ENCODE results near the gene MCL1.
"Not testable (repeated sequence)": the region's sequence is repeated elsewhere in the genome, so short reads cannot be mapped to it uniquely, and the experiment has no call there.

Gene MCL1

GRCh38 chr1:150579110-150579944 is at the start of gene MCL1:
TSS of gene MCL1 (minus strand) at chr1:150579610. CDS start at chr1:150579530, 80 bp downstream.
- peak; percentile 32; the same call in 1 of the 2 replicates for TF ChIP-seq JUND (IDR thresholded peaks at IDR 0.05; ENCODE audit: low read depth)
- peak; percentile 91 to 97 for DNase-seq (ENCODE audit: low read depth in 1 of 2, low spot score in 1 of 2)
- in situ Hi-C loops (cut with HindIII; ENCODE audit: low pct_unique_long_range_greater_than_20kb, low sequenced_read_pairs), result no loop called here

- DNase-seq (ENCODE audit: low read depth in 1 of 2, low spot score in 1 of 2), result no peak
- no peak for TF ChIP-seq JUND (IDR thresholded peaks at IDR 0.05; ENCODE audit: low read depth)
- in situ Hi-C loops (cut with HindIII; ENCODE audit: low pct_unique_long_range_greater_than_20kb, low sequenced_read_pairs), result no loop called here
Observed at GRCh38 chr1:150628766-150629114, 49.3 kb upstream of the MCL1 start.

GRCh38 chr1:150627826-150628410 is 48.5 kb upstream of the MCL1 start:
- in situ Hi-C loops (cut with HindIII; ENCODE audit: low pct_unique_long_range_greater_than_20kb, low sequenced_read_pairs), result no loop called here
- TF ChIP-seq JUND (IDR thresholded peaks at IDR 0.05; ENCODE audit: low read depth), result no peak
- no peak for DNase-seq (ENCODE audit: low read depth in 1 of 2, low spot score in 1 of 2)

- DNase-seq (ENCODE audit: low read depth in 1 of 2, low spot score in 1 of 2), result no peak
- TF ChIP-seq JUND (IDR thresholded peaks at IDR 0.05; ENCODE audit: low read depth), result no peak
- in situ Hi-C loops (cut with HindIII; ENCODE audit: low pct_unique_long_range_greater_than_20kb, low sequenced_read_pairs), result no loop called here
Observed at GRCh38 chr1:150626150-150626549, 46.7 kb upstream of the MCL1 start.

GRCh38 chr1:150624546-150624945 is 45.1 kb upstream of the MCL1 start:
- in situ Hi-C loops (cut with HindIII; ENCODE audit: low pct_unique_long_range_greater_than_20kb, low sequenced_read_pairs); DNase-seq (ENCODE audit: low read depth in 1 of 2, low spot score in 1 of 2): not testable (repeated sequence)

GRCh38 chr1:150624134-150624533 is 44.7 kb upstream of the MCL1 start:
- in situ Hi-C loops (cut with HindIII; ENCODE audit: low pct_unique_long_range_greater_than_20kb, low sequenced_read_pairs), result not testable (repeated sequence)
- TF ChIP-seq JUND (IDR thresholded peaks at IDR 0.05; ENCODE audit: low read depth), result peak; percentile 93
- DNase-seq (ENCODE audit: low read depth in 1 of 2, low spot score in 1 of 2), result peak in 1 of 2 experiments; percentile 94

- no peak for TF ChIP-seq JUND (IDR thresholded peaks at IDR 0.05; ENCODE audit: low read depth)
- DNase-seq (ENCODE audit: low read depth in 1 of 2, low spot score in 1 of 2), result no peak
- in situ Hi-C loops (cut with HindIII; ENCODE audit: low pct_unique_long_range_greater_than_20kb, low sequenced_read_pairs), result no loop called here
Observed at GRCh38 chr1:150622303-150622975, 43.0 kb upstream of the MCL1 start.

- peak in 1 of 2 experiments; percentile 67 for DNase-seq (ENCODE audit: low read depth in 1 of 2, low spot score in 1 of 2)
- TF ChIP-seq JUND (IDR thresholded peaks at IDR 0.05; ENCODE audit: low read depth), result no peak
- in situ Hi-C loops (cut with HindIII; ENCODE audit: low pct_unique_long_range_greater_than_20kb, low sequenced_read_pairs), result no loop called here
Observed at GRCh38 chr1:150621497-150622302, 42.3 kb upstream of the MCL1 start.

GRCh38 chr1:150620919-150621318 is 41.5 kb upstream of the MCL1 start:
- DNase-seq (ENCODE audit: low read depth in 1 of 2, low spot score in 1 of 2), result no peak
- in situ Hi-C loops (cut with HindIII; ENCODE audit: low pct_unique_long_range_greater_than_20kb, low sequenced_read_pairs), result no loop called here
- TF ChIP-seq JUND (IDR thresholded peaks at IDR 0.05; ENCODE audit: low read depth), result no peak

- no peak for TF ChIP-seq JUND (IDR thresholded peaks at IDR 0.05; ENCODE audit: low read depth)
- peak in 1 of 2 experiments; percentile 40 for DNase-seq (ENCODE audit: low read depth in 1 of 2, low spot score in 1 of 2)
- in situ Hi-C loops (cut with HindIII; ENCODE audit: low pct_unique_long_range_greater_than_20kb, low sequenced_read_pairs), result no loop called here
Observed at GRCh38 chr1:150619576-150620509, 40.4 kb upstream of the MCL1 start.

GRCh38 chr1:150615346-150616201 is 36.2 kb upstream of the MCL1 start:
- in situ Hi-C loops (cut with HindIII; ENCODE audit: low pct_unique_long_range_greater_than_20kb, low sequenced_read_pairs), result no loop called here
- DNase-seq (ENCODE audit: low read depth in 1 of 2, low spot score in 1 of 2), result no peak
- no peak for TF ChIP-seq JUND (IDR thresholded peaks at IDR 0.05; ENCODE audit: low read depth)

All from T47D (cell line).